GM19351 (cell line): ENCODE measurements around the gene CAMK4.

Experiments
- ATAC-seq: cut with Tn5 transposase; IDR thresholded peaks from one replicate; pipeline ENCODE4 v1.9.1; 2021; ENCODE audit warnings: mild to moderate bottlenecking, moderate library complexity; ENCODE audit not compliant: unreplicated experiment

Gene CAMK4

GRCh38 chr5:111478898-111479297 lies 254.7 kb downstream of the CAMK4 start:
- no peak for ATAC-seq

GRCh38 chr5:111480346-111480745 lies 256.2 kb downstream of the CAMK4 start:
- ATAC-seq: no peak

GRCh38 chr5:111486055-111486454 lies 261.9 kb downstream of the CAMK4 start:
- no peak for ATAC-seq

DNA sequence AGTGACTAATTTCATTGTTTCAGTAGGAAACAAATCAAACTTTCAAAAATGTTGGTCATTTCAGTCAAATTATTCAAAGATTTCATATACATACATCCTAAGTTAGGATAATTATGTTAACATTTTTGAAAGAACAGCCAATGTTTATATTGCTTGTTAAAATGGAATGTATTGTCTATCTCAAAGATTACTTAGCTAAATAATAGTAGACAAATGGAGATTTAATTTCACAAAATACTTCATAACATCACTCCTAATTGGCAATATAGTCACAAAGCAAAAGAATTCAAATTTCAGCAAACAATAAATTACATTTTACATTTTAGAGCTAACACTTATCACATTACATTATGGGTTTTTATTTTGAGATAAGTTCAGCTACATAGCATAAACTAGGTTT lies 262.7 kb downstream of the CAMK4 start:
- ATAC-seq: no peak

- ATAC-seq: no peak
These were observed 264.2 kb downstream of the CAMK4 start for GRCh38 chr5:111488353-111488752.

- no peak for ATAC-seq
These were observed 268.8 kb downstream of the CAMK4 start for GRCh38 chr5:111493031-111493430.

DNA sequence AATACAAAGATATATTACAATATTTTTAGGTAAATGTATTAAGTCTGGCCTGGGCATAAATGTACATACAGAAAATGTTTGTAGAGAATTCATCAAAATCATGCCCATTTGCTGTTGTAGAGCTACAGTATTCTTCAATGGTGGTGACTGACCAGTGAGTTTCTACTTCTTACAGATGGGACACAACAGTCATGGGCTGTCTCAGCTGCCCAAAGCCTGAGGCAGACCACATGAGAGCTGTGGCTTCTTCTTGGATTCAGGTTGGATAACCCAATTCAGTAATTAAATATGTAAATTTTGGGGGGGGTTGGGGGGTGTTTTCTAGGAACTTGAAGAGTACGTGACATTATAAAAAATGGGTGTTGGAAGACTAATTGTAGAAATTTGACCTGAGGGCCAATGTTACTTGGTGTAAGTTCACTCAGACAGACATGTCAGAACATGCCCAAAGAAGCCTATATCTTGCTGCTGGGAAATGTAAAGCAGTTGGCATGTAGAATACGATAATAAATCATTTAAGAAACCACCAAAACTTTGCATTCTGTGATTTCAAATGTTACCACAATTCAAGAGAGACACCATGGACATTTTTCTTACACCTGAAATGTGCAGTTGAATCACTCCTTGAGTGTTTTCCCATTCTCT lies 270.3 kb downstream of the CAMK4 start:
- no peak for ATAC-seq

DNA sequence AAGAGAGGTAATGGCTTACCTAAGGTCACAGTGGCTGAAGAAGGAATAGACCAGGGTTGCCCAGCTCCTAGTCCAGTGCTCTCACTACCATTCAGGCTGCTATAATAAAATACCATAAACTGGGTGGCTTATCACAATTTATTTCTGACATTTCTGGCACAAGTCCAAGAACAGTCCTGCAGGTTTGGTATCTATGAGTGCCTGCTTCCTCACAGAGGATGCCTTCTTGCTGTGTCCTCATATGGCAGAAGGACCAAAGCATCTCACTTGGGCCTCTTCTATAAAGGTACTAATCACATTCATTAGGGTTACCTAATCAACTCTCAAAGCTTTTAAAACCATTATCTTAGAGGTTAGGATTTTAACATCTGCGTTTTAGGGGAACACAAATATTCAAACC lies 271.0 kb downstream of the CAMK4 start:
- ATAC-seq: no peak

GRCh38 chr5:111498346-111498745 lies 274.2 kb downstream of the CAMK4 start:
- ATAC-seq: no peak

DNA sequence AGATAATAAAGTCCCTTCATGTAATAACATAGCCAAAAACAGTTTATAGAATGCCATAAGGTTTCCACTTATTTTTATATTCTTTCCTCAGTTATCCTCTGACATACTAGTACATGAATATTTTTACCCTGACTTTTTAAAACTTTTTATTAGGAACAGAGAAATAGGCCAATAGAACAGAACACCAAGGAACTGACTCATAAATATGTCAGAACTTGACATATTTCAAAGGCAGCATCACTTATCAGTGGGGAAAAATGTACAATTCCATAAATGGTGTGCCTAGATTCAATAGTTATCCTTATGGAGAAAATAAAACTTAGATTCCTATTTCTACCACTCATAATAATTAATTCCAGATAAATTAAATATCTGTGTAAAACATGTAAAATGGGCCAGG lies 278.8 kb downstream of the CAMK4 start:
- ATAC-seq: no peak

- no peak for ATAC-seq
These were observed 280.9 kb downstream of the CAMK4 start for GRCh38 chr5:111505096-111505495.

- ATAC-seq: no peak
These were observed 283.1 kb downstream of the CAMK4 start for GRCh38 chr5:111507276-111507675.

- no peak for ATAC-seq
These were observed 284.9 kb downstream of the CAMK4 start for GRCh38 chr5:111509119-111509518.

GRCh38 chr5:111511174-111511830 lies 287.1 kb downstream of the CAMK4 start:
- ATAC-seq: no peak

DNA sequence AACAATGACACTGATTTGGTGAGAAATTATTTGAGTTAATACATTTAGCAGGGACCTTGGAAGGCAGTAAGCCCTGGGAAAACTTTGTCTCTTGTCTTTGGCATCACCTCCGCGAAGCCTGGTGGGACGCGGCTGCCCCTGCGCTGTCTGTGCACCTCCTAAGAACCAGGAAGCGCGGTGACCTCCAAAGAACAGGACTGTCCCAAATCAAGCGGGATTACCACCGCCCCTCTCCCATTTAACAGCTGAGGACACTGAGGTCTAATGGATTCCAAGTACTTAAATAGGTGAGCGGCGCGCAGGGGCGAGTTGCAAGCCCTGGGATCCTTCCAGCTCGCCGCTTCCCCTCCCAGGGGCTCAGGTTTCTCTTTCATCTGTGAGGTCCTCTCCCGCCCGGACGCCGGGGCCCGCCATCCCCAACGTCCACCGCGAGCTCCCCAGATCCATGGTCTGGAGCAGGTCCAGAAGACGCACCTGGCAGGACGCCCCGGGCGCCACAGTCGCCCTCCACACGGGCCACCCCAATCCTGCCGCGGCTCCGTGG lies 287.7 kb downstream of the CAMK4 start:
- ATAC-seq: peak; percentile 14

- ATAC-seq: peak; percentile 83
These were observed 288.4 kb downstream of the CAMK4 start, which contains the start of gene STARD4 for GRCh38 chr5:111512375-111513130. Gene STARD4, minus strand, starts transcription at chr5:111512535. Its CDS starts 5,102 bp downstream, at chr5:111507433.

- ATAC-seq: no peak
These were observed 288.9 kb downstream of the CAMK4 start for GRCh38 chr5:111513131-111513520.

DNA sequence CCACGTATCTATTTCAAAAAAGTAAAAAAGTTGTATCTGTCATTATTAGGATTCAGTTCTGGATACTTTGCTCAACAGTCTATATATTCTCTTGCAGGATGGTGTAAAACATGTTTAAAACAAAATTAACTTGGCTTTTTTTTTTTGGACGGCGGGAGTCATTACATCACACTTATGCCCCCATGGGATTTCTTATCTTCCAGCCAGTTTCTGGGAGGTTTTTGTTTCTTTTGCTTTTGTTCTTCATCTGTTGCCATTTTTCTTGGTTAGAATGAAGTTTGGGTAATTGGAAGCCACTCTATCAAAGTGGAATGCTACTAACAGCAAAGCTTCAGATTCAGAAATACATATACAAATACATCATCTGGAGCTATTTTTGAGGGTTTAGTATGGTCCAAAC lies 289.9 kb downstream of the CAMK4 start:
- ATAC-seq: no peak

DNA sequence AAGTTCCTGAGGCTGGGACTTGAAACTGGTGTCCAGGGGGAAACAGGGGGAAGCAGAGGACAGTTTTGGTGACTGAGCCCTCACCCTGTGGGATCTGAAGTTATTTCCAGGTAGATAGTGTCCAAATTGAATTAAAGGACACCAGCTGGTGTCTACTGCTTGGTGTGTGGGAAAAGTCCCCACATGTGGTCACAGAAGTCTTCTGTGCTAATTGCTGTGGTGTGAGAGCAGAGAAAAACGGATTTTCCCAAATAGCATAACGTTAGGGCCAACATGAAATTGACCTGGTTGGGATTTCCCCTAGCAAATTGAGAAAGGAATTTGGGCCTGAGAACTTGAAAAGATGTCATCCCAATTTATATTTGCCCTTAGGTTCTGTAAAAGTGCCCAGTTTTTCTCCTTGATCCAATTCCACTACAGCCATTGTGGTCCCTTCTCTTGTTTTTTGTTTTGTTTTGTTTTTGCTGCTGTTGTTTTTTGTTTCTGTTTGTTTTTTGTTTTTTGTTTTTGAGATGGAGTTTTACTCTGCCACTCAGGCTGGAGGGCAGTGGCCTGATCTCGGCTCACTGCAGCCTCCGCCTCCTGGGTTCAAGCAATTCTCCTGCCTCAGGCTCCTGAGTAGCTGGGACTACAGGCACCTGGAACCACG lies 293.8 kb downstream of the CAMK4 start:
- no peak for ATAC-seq

GRCh38 chr5:111518777-111519176 lies 294.6 kb downstream of the CAMK4 start:
- no peak for ATAC-seq

GRCh38 chr5:111520908-111521307 lies 296.7 kb downstream of the CAMK4 start:
- ATAC-seq: no peak
